ENCODE data around the gene IFNL3.

The IFNL3 gene

DNA sequence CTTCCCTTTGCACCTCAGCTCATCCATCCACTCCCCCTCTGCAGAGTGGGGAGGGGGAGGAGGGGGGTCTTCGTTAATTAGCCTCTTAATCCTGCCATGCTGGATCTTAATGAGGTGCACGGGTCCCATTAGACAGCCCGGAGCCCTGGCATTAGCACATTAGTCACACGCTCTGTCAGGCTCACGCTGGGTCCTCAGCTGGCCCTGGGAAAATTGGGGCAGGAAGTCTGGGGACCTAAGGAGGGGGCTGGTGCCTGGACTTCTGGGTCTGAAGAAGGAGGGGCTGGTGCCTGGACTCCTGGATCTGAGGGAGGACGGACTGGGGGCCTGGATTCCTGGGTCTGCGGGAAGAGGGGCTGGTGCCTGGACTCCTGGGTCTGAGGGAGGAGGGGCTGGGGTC is 48.5 kb downstream of the IFNL3 start:
- TF ChIP-seq, protein P1, sequence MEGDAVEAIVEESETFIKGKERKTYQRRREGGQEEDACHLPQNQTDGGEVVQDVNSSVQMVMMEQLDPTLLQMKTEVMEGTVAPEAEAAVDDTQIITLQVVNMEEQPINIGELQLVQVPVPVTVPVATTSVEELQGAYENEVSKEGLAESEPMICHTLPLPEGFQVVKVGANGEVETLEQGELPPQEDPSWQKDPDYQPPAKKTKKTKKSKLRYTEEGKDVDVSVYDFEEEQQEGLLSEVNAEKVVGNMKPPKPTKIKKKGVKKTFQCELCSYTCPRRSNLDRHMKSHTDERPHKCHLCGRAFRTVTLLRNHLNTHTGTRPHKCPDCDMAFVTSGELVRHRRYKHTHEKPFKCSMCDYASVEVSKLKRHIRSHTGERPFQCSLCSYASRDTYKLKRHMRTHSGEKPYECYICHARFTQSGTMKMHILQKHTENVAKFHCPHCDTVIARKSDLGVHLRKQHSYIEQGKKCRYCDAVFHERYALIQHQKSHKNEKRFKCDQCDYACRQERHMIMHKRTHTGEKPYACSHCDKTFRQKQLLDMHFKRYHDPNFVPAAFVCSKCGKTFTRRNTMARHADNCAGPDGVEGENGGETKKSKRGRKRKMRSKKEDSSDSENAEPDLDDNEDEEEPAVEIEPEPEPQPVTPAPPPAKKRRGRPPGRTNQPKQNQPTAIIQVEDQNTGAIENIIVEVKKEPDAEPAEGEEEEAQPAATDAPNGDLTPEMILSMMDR (IDR thresholded peaks at IDR 0.05; ENCODE audit: low read depth, low read length, missing control alignments), result no peak
- no peak overlapping the region for H3K4me3 ChIP-seq (ENCODE audit: low read depth, low read length)
- DNase-seq (ENCODE audit: low read depth), result no peak

DNA sequence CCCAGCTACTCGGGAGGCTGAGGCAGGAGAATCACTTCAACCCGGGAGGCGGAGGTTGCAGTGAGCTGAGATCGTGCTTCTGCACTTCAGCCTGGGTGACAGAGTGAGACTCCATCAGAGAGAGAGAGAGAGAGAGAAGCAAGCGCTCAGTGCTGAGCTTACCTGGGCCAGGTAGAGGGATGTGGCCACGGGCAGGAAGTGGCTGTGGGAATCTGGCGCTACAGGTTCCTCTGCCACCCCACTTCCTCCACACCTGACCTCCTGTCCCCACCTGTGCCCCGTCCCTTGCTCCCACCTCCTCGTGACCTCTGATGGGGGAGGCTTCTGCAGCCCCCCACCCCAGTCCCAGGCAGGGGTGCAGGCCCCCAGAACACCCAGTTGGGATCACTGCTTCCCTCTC is 49.1 kb downstream of the IFNL3 start:
- no peak for DNase-seq (ENCODE audit: low read depth)
- TF ChIP-seq, protein P1 (IDR thresholded peaks at IDR 0.05; ENCODE audit: low read depth, low read length, missing control alignments), result no peak

GRCh38 chr19:39194832-39195542 is 49.8 kb downstream of the IFNL3 start:
- TF ChIP-seq, protein P1 (IDR thresholded peaks at IDR 0.05; ENCODE audit: low read depth, low read length, missing control alignments), result no peak
- no peak overlapping the region for H3K4me3 ChIP-seq (ENCODE audit: low read depth, low read length)
- DNase-seq (ENCODE audit: low read depth), result no peak

More for the DNA sequence above, 49.1 kb downstream of the IFNL3 start:
- H3K4me3 ChIP-seq (ENCODE audit: low read depth, low read length), result no peak overlapping the region

DNA sequence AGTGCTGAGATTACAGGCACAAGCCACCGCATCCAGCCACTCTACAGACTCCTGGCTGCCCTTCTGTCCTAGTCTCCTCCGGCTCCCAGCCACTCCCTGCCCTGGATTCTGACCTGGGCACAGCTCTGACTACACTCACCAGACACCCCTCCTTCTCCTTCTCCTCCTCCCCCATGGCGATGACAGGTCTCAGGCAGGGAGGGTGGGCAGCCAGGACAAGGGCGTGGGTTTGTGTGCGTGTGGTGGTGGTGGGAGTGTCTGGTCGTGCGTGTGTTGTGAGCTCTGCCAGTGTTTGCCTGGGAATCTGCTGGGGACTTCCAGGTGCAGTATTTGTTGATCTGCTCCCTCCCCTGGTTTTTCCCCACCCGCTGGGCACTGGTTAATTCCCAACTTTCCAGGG is 51.0 kb downstream of the IFNL3 start:
- TF ChIP-seq, protein P1 (IDR thresholded peaks at IDR 0.05; ENCODE audit: low read depth, low read length, missing control alignments), result no peak
- H3K4me3 ChIP-seq (ENCODE audit: low read depth, low read length), result no peak overlapping the region
- no peak for DNase-seq (ENCODE audit: low read depth)
